ENCODE results near the gene ANTXRL.
"Not testable (repeated sequence)": the region's sequence is repeated elsewhere in the genome, so short reads cannot be mapped to it uniquely, and the experiment has no call there.

- TF ChIP-seq, protein P1, sequence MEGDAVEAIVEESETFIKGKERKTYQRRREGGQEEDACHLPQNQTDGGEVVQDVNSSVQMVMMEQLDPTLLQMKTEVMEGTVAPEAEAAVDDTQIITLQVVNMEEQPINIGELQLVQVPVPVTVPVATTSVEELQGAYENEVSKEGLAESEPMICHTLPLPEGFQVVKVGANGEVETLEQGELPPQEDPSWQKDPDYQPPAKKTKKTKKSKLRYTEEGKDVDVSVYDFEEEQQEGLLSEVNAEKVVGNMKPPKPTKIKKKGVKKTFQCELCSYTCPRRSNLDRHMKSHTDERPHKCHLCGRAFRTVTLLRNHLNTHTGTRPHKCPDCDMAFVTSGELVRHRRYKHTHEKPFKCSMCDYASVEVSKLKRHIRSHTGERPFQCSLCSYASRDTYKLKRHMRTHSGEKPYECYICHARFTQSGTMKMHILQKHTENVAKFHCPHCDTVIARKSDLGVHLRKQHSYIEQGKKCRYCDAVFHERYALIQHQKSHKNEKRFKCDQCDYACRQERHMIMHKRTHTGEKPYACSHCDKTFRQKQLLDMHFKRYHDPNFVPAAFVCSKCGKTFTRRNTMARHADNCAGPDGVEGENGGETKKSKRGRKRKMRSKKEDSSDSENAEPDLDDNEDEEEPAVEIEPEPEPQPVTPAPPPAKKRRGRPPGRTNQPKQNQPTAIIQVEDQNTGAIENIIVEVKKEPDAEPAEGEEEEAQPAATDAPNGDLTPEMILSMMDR (IDR thresholded peaks at IDR 0.05; ENCODE audit: insufficient read depth, low read length): not testable (repeated sequence)
- TF ChIP-seq GABPA (IDR thresholded peaks at IDR 0.05; ENCODE audit: low read depth); REST (IDR thresholded peaks at IDR 0.05; ENCODE audit: insufficient replicate concordance, low read depth); POLR2AphosphoS5 (IDR thresholded peaks at IDR 0.05; ENCODE audit: low read depth): not testable (repeated sequence)
Measured at GRCh38 chr10:46296086-46296485, 9.3 kb downstream of the ANTXRL start.

All from HL-60 (cell line).